GM12864 (cell line): Measurements from ENCODE around the gene IL17F.

Experiments
- DNase-seq: peaks from one replicate; pipeline ENCODE4 v3.0.0-alpha.2; 2011; ENCODE audit warnings: low read depth
- H3K4me3 ChIP-seq: 2 replicates; pipeline ENCODE4 v1.5.1; 2011; ENCODE audit warnings: mild to moderate bottlenecking, low read depth, low read length, control low read depth
- CTCF ChIP-seq: IDR thresholded peaks from 2 replicates; pipeline ENCODE4 v1.5.1; 2011; ENCODE audit warnings: low read depth, mild to moderate bottlenecking, moderate library complexity, low read length, control low read depth, inconsistent platforms; ENCODE audit errors: missing control alignments

IL17F gene

GRCh38 chr6:52195886-52196285, 48.4 kb downstream of the IL17F start:
- no peak for TF ChIP-seq CTCF
- DNase-seq = no peak
- H3K4me3 ChIP-seq = no peak overlapping the region

- no peak for DNase-seq
- no peak overlapping the region for H3K4me3 ChIP-seq
- TF ChIP-seq CTCF = no peak
Measured at GRCh38 chr6:52191824-52192223, 52.5 kb downstream of the IL17F start.

DNA sequence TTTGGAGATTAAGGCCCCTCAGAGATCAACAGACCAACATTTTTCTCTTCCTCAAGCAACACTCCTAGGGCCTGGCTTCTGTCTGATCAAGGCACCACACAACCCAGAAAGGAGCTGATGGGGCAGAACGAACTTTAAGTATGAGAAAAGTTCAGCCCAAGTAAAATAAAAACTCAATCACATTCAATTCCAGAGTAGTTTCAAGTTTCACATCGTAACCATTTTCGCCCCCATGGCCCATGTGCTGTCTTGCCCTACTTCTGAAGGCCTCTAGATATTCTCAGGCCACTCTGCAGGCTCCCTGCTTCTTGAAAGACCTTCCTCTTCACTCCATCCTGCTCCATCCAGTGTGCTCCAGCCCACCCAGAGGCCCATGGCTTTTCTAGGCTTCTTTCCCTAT, 53.9 kb downstream of the IL17F start:
- H3K4me3 ChIP-seq = no peak overlapping the region
- no peak for TF ChIP-seq CTCF

GRCh38 chr6:52189974-52190373, 54.3 kb downstream of the IL17F start:
- TF ChIP-seq CTCF = no peak
- no peak for DNase-seq
- no peak overlapping the region for H3K4me3 ChIP-seq

More for the DNA sequence above, 53.9 kb downstream of the IL17F start:
- no peak for DNase-seq

DNA sequence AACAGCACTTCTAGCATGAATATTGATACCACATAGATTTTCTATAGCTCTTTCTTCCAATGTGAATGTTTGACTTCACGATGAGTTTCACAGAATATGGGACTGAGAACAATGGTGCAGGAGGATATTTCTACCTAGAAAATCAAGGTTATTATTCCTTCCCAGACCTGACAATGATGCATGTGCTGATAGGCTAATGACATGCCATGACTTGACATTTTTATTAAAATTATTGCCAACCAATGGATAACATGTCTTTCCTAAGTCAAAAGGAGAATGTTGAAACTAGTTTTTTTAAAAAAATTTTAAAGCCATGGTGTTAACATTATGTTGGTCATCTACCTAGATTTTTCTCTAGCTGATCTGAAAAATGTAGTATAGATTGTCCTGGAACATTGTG, 57.2 kb downstream of the IL17F start:
- DNase-seq = no peak
- H3K4me3 ChIP-seq = no peak overlapping the region
- no peak for TF ChIP-seq CTCF
